HG02970 (cell line): Measurements from ENCODE around the gene SV2C.

Experiments
- ATAC-seq: cut with Tn5 transposase; IDR thresholded peaks from one replicate; pipeline ENCODE4 v1.9.1; 2021; ENCODE audit warnings: mild to moderate bottlenecking, moderate library complexity, moderate number of reproducible peaks; ENCODE audit not compliant: unreplicated experiment, low FRiP score

Gene SV2C

DNA sequence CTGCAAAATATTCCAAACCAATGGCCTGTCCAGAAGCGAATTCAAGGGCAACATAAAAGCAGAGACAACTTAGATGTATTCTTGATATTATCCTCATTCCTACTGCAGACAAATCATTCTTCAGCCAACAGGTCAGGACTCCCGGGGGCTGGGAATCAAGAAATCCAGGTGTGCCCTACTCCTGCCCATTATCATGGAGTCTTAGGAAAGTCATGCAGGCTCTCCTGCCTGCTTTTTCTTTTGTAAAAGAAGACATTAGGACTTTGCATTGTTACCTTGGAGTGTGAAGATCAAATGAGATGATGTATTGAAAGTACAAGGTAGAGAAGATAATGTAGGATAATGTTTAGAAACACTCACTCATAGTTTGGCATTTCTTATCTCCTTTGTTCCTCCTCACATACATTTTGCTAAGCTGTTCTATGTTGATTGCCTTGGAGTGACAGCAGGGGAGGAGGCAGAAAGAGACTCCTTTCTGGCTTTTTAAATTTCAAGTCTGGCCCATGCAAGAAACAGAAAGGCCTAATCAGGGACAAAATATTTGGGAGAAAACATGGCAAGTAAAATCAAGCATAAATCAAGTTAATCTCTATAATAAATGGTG lies 113.8 kb downstream of the SV2C start:
- ATAC-seq, result no peak

DNA sequence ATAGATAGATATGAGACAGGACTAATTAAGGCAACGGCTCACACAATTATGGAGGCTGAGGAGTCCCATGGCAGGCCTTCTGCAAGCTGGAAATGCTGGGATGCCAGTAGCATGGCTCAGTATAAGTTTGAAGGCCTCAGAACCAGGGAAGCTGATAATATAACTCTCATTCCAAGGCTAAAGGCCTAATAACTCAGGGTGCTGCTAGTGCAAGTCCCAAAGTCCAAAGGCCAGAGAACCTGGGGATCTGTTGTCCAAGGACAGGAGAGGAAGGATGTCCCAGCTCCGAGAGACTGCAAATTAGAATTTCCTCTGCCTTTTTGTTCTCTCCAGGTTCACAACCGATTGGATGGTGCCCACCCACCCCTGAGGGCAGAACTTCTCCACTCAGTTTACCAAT lies 114.5 kb downstream of the SV2C start:
- ATAC-seq, result no peak

DNA sequence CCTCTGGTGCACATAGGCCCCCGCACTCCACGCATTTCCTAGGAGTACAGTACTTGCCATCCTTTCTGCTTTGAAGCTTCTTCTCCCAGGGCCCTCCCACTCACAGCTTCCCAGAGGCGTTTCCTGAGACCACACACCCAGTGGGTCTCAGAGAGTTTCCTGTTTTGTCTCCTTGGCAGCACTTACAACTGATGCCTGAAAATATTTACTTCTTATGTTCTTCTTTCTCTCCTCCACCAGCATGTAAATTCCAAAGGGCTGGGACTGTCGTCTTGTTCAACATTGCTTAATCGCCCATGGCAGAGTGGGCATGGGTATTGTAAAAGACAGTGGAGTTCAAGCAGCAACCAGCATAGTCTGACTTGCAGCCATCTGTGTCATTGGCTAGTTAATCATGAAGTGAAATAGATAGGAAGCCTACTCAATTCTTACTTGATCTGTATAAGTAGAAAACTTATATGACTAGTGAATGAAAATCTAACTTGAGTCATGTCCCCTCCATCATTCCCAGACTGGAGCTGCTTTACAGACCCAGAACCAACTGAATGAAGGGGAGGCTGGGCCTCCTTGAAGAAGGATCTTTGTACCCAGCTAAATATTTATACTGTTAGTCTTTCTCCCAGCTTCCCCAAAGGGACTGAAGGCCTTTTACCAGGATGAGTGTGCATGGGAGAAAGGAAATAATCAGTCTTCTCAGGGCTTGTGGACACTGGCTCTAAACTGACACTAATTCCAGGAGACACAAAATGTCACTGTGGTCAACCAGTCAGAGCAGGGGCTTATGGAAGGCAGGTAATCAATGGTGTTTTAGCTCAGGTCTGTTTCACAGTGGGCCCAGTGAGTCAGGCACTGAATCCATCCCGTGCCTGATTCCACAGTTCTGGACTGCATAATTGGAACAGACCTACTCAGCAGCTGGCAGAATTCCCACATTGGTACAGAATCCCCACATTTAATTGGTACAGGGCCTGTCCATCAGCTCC lies 116.4 kb downstream of the SV2C start:
- no peak for ATAC-seq

DNA sequence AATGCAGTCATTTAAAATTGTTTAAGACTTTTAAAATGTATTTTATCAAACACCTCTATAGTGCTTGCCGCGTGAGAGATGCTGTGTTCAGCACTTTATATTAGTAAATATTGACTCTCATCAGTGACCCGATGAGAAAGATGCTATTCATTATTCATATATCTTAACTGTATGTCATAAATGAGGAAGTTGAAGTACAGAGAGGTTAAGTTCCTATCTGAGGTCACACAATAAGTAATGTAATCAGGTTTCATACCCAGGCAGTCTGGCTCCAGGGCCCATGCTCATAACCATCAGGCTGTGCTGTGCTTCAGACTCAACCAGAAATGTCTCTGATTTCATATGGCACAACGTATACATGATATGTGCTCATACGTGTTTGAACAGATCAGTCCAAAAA lies 119.0 kb downstream of the SV2C start:
- no peak for ATAC-seq

DNA sequence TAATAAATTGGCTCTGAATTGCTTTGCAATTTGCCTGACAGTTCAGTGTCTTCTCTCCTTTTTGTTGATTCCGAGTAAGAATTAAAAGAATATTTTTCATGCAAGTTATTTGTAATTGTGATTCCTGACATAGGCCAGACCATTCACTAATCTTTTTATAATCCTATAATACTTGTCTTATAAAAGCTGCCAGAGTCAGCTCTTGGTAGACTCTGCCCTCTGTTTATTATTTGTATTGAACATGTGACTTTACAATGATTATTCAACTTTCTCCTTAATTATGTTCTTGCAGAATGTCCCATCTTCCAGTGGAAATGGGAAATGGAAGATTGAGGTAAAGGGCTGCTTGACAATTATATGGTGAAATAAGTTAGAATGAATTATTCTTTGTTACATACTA lies 121.0 kb downstream of the SV2C start:
- no peak for ATAC-seq

DNA sequence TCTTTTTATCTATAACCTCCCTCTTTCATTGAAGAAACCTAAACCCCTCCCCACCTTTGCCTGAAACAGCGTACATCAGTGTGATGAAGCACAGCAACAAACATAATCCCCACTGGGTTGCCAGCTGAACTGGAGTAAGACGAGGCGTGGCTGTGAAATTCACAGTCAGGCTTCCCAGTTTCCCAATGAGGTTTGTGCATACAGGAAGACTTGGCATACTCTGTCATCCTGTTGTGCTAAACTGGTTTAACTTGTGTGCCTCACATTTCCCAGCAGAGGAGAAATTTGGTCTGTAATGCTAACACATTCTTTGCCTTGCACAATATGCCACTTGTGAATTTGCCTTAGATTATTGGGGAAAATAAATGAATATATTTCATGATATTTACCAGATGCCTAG lies 121.5 kb downstream of the SV2C start:
- ATAC-seq, result no peak

DNA sequence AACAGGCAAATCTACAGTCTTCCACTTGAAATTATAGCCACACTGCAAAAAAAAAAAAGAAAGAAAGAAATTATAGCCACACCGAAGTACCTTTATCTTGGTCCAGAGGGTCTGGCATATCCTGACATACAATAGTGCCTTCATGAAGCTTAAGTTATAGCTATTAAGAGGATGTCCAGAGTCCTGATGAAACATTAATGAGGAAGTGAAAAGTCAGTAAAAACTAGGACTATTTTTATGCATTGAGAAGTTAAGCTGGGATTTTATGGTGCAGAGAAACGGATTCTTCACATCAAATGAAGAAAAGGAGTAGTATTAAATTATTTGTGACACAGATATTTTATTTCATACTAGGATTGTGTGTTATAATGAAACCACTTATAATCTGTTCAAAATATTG lies 123.9 kb downstream of the SV2C start:
- no peak for ATAC-seq

DNA sequence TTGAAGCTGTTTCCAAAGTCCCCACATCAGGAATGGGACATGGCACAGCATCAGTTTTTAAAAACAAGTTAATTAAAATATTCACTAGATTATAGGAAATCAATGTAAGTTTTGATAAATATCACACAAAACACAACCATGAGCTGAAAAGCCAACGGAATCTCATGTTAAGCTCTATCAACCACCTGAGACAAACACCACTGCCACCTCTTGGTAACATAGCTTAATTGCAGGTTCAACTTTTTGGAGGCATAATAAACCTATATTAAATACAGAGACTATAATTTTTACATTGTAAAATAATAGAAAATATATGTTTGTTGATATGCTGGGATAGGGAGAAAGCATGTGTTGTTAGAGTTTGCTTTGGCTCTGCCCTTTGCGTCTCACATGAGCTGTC lies 126.1 kb downstream of the SV2C start:
- no peak for ATAC-seq

DNA sequence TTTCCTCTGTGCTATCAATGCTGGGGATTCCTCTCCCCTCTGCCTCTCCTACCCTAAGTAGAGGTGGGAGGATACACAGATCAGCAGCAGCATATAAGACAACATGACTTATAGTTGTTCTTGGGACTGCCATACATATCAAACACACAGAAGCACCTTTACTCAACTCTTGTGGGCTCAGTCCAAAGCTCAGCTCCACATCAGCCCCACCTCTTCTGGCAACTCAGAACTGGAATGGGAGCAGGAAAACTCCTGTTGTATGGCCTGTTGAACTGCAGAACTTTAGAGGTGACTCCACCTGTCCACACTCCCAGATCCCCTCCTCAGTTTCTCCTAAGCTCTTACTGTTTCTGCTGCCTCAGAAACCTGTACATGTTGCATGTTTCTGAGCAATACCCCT lies 127.8 kb downstream of the SV2C start:
- no peak for ATAC-seq

DNA sequence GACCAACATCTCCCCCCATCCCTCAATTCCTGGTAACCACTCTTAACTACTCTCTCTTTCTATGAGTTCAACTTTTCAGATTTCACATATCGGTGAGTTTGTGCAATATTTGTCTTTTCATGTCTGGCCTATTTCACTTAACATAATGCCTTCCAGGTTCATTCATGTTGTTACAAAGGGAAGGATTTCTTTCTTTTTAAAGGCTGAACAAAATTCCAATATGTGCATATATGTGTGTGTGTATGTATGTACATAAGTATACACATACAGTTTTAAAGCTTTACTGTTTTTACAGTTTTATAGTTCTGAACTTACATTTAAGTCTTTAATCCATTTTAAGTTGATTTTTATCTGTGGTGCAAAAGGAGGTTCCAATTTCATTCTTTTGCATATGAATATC lies 130.7 kb downstream of the SV2C start:
- no peak for ATAC-seq

DNA sequence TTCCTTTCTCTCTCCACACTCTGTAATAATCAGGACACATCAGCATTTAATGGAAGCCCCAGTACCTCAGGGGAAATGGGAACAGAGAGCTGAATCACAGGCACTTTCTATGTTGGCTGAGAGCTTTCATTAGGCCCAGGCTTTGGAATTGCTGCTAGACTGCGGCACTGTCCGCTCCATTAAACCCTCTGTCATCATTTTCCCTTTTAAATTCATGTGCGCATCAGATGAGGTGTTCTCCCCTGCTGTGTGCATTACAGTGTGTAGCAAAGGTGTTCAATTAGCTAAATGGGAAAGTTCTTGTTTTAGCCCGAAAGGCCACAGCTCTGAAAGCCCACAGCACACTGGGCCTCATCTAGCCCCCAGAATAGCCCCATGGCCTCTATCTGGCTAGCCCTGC lies 133.6 kb downstream of the SV2C start:
- ATAC-seq, result no peak

DNA sequence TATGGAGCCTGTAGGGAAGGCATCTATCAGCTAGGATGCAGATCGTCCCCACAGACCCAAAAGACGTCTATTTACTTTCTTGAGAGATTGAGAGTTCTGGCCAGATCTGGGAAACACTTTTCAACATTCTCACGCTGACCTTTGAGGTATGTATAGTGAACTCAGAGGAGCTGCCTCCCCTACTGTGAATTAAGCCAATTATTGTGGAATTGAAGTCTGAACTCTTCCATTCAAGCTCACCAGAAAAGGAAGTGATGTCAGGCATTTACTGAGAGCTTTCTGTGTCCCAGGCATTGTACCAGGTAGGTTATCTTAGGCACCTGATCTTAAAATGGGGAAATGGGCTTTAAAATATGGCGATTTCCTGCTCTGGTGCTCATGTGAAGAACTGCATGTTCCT lies 136.5 kb downstream of the SV2C start:
- no peak for ATAC-seq

DNA sequence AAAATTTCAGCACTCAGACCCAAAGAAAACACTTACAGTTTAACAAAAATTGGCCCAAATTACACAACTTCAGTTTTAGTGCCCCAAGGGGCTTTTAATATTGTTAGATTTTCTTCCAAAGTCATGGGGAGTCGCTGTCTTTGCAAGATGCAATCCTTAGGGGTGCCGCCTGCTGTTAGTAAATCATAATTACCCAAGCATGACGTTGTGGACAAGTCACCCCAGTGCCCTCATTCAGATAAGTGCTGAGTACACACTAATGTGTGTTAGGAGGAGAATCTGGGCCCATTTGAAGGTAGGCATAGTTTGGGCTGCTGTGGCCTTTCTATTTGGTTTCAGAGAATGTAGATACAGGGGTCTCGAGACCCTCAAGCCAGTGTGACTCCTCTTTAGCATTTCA lies 138.1 kb downstream of the SV2C start:
- ATAC-seq, result no peak

DNA sequence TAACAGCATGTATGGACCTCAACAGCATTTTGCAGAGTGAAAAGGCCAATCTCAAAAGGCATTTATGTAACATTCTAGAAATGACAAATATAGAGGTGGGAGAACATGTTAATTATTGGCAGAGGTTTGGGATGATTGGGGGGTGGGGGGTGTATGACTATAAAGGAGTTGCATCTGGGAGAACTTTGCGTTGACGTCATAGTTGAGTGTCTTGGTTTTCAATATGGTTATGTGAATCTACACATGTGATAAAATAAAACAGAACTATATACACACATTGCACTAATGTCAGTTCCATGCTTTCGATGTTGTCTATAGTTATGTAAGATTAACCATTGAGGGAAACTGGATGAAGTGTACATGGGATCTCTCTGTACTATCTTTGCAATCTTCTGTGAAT lies 139.1 kb downstream of the SV2C start:
- ATAC-seq, result no peak

DNA sequence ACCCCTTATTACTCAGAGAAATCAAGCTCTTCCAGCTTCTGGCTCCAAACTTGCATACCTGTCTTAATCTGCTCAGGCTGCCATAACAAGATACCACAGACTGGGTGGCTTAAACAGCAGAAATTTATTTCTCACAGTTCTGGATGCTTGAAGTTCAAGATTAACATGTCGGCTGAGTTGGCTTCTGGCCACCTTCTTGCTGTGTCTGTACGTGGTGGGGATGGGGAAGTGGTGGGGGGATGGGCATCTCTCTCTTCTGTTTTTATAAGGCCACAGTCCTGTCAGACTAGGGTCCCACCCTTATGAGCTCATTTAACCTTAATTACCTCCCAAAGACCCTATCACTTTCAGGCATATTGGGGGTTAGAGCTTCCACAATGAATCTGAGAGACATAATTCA lies 140.5 kb downstream of the SV2C start:
- ATAC-seq, result no peak

DNA sequence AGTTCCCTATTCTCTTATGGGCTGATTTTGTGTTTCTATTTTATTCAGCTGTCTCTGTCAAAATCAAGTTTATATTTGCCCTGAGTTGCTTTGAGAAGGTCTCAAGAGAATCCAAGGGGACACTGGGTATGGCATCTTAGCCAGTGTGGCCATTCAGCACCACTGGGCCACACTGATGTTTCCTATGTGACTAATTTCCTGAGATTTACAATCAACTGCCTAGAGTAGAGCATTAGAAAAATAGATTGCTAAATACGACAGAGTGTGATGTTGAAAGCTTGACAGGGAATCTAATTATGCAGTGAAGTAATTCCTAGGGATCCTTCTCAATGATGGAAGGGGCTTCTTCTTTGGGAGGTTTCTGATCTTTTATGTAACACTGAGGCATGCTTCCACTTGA lies 141.7 kb downstream of the SV2C start:
- no peak for ATAC-seq

DNA sequence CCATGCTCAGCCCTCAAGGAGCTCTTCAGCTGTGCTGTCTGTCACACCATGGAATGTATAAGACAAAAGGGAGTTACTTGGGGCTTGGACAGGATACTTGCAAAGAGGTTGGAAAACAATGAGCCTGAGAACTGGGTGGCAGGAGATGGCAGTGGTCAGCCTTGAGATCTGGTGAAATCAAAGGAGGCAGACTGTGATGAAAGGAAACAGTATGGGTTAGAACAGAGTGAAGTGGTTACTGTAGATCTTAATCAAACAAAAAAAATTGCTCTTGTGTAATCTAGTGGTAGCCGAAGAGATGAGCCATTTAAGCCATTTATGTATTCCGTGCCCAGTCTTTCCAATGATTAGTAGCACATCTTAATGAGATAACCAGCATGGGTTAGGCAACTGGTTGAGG lies 142.2 kb downstream of the SV2C start:
- ATAC-seq, result no peak

DNA sequence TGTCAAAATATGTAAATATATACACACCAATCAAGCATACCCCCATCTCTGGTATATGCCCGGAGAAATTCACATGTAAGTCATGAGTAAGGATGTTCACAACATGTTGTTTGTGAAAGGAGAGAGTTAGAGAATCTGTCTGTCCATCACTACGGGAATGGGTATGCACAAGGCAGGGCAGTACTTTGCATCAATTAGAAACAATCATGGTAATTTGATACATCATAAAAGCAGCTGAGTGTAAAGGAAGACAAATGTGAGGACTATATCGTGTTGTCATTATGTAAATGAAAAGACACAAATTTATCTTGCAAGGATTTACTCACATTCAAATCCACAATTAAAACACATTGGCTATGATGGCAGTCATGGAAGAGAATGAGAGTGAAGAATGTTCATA lies 146.7 kb downstream of the SV2C start:
- no peak for ATAC-seq

DNA sequence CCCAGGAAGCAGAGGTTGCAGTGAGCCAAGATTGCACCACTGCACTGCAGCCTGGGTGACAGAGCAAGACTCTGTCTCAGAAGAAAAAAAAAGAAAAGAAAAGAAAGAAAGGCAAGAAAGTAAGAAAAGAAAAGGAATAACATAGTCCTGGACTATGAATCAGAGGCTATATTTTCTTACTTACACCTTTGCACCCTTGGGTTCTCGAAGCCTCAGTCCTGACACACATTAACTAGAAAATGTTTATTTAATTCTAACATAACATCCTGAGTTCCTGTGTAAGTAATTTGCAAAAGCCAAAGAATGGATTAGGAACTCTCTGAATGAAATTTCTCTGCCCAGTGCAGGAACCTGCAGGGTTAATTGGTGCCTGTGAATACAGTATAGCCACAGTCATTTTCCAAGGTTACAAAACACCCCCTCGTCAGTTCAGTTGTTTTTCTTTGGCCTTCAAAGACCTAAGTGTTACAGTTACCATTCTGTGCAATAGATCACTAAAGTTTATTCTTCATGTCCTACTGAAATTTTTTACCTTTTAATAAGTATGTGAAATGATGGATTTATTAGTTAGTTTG lies 147.6 kb downstream of the SV2C start:
- ATAC-seq, result no peak

DNA sequence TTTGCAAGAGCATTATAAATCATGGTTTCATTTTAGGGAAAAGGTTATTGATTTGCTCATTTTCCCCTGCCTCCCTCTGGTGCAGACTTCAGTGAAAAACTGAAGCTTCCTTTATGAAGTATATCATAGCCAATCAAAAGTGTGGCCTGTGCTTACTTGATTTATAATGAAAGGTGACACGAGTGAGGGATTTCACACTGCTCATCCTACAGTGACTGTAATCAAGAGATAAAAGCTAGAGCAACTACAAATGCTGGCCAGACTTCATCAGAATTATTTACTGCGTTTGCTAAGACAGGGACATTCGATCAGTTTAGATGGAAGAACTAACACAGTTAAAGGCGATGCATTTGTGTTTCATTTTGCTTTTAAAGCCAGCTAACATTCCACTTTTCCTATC lies 151.5 kb downstream of the SV2C start:
- no peak for ATAC-seq

DNA sequence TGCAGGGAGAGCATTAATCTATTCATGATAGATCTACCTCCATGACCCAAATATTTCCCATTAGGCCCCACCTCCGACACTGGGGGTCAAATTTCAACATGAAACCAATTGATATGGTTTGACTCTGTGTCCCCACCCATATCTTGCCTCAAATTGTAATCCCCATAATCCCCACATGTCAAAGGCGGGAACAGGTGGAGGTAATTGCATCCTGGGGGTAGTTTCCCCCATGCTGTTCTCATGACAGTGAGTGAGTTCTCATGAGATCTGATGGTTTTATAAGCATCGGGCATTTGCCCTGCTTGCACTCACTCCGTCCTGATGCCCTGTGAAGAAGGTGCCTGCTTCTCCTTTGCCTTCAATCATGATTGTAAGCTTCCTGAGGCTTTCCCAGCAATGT lies 153.5 kb downstream of the SV2C start:
- no peak for ATAC-seq

DNA sequence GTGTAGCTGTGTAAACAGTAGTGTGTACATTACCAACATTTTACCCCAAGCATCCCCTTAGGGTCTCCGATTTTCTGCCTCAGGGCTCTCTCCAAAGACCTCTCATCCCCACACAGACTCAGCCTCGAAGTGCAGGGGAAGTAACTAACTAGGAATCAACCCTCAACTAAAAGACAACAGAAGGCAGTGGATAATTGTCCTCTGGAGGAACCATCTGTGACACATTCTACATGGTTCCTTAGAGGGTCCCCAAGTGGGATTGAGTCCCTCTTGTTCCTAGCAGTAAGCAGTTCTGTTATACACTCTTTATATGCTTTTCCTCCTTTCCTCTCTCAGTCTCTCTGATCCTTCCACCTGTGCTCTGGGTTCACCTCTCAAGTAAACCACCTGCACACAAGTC lies 157.2 kb downstream of the SV2C start:
- no peak for ATAC-seq
